ENCODE data around the gene FAM222B.

Gene FAM222B

DNA sequence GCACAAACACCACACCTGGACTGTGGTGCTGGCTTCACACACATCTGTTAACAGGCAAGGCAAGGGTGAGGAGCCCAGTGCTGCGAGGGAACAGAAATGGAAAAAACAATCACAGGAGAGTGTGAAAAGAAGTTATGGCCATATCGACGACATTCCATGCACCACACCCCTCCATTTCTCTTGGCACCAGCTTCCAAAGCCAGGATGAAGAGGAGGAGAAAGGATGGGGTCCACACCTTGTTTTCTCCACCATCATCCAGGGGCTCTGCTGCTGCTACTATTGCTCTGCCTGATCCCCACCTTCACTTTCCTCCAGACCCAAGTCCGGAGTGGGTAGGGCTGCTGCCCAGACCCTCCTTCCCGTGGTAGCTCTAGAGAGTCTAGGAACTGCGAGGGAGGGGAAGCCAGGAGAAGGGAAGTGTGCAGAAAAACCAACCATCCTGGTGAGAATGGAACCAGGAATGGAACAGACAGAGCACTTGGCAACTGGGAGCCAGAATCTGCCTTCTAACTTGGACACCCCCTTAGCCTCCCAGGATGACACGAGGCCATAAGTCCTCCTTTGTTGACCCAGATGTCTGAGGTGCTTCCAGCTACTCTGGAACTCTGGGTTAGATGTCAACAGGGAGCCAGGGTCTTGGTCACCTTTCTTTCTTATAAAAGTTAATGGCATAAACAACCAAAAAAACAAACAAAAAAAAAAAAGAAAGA is 129.7 kb downstream of the FAM222B start:
- TF ChIP-seq GATA1 (IDR thresholded peaks at IDR 0.05; ENCODE audit: low read depth, low read length) (no peak), POLR2A (IDR thresholded peaks at IDR 0.05; ENCODE audit: low read length) (no peak)
- no peak for DNase-seq

DNA sequence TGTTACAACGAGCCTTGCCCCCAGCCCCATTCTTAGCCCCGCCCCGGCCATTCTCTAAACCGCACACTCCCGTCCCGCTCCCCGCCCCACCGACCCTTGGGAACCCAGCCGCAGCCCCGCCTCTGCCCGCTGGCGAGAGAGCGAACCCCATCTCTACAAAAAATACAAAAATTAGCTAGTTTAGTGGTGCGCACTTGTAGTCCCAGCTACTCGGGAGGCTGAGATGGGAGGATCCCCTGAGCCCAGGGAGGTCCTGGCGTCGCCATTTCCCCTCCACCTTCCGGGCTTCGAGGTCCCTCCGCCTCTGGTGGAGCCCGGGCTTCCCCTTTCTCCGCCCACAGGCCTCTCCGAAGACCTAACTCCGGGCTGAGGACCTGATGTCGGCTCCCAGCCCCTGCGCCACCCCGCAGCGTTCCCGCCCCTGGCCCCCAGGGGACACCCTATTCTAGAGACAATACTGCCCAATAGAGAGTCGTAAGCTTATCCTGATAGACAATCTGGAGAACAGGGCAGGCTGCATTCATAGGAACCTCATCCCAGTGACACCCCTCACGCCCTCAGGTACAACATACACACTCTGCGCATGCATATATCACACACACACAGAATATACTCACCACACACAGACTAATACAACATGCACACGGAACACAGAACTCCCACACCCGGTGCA is 130.4 kb downstream of the FAM222B start:
- peak; percentile 52 to 57 for DNase-seq
- TF ChIP-seq GATA1 (IDR thresholded peaks at IDR 0.05; ENCODE audit: low read depth, low read length) (no peak), POLR2A (IDR thresholded peaks at IDR 0.05; ENCODE audit: low read length) (no peak)

DNA sequence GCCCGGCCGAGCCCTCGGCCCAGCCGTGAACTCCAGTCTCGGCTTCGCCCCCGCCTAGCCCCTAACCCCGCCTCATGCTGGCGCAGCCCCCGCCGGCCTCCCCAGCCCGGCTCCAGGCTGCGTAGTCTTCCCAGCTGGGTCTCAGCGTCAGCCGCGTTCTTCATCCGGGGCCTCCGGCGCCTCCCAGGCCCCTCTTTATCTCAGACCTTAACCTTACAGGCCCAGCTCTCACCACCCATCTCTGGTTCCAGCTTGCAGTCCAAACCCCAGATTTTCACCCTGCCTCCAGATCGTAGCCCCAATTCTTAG is 130.9 kb downstream of the FAM222B start, which contains the start of gene PROCA1:
PROCA1 (minus strand) TSS at position 166 of the 309 bp plus-strand sequence. CDS start 228 bp downstream, outside the sequence.
- peak; percentile 81 to 89 for DNase-seq
- TF ChIP-seq POLR2A (IDR thresholded peaks at IDR 0.05; ENCODE audit: low read length) (peak; percentile 19), GATA1 (IDR thresholded peaks at IDR 0.05; ENCODE audit: low read depth, low read length) (no peak)

DNA sequence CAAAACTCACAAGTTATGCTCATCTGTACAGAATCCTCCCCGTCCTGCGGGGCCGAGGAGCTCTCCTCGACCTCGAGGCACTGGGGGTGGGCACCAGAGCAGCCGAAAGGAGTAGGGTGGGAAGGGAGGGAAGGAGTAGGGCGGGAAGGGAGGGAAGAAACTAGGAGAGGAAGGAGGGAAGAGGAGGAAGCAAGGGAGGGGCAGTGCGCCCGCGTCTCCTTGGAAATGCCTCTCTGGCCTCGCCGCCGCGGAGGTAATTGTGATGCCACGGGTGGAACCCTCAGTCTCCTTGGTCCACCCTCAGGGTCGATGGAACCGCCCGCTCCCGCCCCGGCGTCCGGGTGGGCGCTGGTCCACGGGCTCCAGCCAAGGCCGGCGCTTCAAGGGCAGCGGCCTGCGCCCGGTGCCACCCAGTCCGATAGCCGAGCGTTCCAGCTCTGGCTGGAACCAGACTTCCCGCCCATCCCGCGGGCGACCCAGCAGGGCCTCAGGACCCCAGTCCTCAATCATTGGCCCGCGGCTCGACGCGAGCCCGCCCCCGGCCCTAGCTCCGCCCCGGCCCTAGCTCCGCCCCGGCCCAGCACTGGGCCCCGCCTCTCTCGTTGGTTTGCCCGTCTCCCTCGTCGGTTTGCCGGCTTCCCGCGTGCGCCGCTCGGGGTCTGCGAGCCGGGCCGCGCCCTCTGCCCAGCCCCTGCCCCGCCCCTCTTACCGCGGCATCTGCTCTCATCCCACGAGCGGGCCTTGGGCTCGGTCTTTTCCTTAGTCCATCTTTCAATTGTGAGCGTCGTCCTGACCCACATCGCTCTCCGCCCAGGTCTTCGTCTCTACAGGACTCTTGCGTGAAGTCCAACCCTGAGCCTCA is 131.5 kb downstream of the FAM222B start:
- peak; percentile 70 for TF ChIP-seq POLR2A (IDR thresholded peaks at IDR 0.05; ENCODE audit: low read length)
- no peak for TF ChIP-seq GATA1 (IDR thresholded peaks at IDR 0.05; ENCODE audit: low read depth, low read length)
- peak; percentile 90 for DNase-seq

DNA sequence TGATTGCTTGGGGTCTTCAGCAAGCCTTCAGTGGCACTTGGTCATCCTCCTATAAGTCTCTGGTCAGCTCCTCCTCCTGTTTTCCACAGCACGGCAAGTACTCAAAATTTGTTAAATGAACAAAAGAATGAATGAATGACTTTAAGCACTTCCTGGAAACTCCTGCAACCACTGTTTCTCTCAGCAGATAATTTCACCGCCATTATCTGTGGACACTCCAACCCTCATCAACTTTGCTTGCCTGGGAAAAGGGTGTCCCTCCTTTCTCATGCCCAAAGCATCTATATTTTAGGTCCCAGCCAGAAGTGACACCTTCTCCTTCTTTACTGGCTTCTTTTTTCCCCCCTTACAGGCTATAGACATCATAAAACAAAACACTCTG is 135.3 kb downstream of the FAM222B start:
- DNase-seq = no peak
- TF ChIP-seq GATA1 (IDR thresholded peaks at IDR 0.05; ENCODE audit: low read depth, low read length) (no peak), POLR2A (IDR thresholded peaks at IDR 0.05; ENCODE audit: low read length) (no peak)

DNA sequence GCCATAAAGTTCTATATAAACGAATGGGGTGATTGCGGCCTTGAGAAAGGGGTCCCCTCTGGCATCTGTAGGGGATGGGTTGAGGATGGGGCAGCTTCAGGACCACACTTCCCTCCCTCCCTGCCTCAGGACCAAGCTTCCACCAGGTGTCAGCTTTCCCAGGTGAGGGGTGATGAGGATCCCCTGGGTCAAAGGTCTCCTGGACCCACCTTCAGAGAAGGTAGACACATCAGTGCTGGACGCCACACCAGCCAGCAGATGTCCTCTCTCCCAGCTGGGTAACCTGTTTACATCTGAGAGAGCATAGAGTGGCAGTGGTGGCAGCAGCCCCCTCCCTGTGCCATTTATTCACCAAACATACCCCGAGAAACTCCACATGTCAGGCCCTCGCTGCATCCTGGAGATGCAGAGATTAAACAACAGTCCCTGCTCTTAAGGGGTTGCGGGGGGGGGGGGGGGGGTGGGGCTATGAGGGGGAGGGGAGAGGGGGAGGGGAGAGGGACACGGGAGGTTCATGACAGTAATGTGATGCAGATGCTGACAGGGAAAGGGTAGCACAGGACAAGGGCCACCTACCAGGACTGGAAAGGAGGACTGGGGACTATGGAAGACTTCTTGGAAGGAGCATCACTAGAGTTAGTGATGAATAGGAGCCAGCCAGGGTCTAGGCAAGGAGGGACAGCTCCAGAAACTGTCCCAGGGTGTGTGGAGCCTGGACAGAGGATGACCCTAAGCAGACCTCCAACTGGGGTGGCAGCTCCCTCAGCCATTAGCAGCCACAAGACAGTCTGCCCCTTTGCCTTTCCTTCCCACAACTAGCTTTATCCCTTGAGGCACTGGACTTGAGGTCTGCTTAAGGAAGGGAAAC is 135.9 kb downstream of the FAM222B start:
- DNase-seq = no peak
- TF ChIP-seq GATA1 (IDR thresholded peaks at IDR 0.05; ENCODE audit: low read depth, low read length) = no peak
- no peak for TF ChIP-seq POLR2A (IDR thresholded peaks at IDR 0.05; ENCODE audit: low read length)

All from erythroblast (primary cell).